ENCODE data around the gene GPANK1. TPM values are rescaled to one million over a fixed set of nuclear protein-coding genes. Genes with fewer than 3 reads are reported as not detected.

Gene GPANK1
- total RNA-seq, 1 experiment from 2014 or later = 29.1 TPM

DNA sequence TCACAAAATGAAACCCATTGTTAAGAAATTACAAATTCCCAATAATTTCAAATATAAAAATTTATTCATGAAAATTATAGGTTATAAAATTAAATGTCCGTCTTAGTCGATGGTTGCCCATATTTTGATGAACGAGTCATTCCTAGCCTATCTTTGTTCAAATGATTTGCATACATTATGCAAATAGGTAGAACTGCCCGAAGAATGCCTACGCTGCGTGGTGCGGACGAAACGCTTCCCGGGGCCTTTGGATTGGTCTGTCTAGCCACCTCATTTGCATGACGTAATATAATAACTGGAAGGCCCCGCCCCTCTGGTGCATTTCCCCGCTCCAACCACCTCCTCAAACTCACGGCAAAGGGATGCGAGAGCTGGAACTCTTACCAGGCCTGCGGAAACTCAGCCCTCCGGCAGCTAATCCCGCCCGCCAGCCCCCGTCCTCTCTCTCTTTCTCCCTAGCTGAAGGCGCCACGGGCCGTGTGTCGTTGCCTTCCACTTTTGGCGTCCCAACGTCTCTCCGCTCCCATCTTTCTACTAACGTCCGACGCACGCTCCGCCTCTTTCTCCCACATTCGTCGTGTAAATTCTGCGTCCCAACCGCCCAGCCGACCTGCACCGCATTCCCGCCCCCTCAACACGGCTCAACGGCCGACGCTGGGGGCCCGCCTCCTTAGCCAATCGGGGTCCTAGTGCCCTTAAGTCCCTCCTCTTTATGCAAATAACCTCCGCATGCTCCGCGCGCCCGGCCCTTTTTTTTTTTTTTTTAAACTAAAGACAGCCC, 44.8 kb downstream of the GPANK1 start (continued):
- TF ChIP-seq SMAD4 (CRISPR knock-in tag; IDR thresholded peaks at IDR 0.05) (no peak), HMGA2 (CRISPR knock-in tag; IDR thresholded peaks at IDR 0.05) (peak; percentile 46), NFYB (CRISPR knock-in tag; conservative IDR thresholded peaks at IDR 0.05; ENCODE audit: low read depth) (peak; percentile 37; the same call in 1 of the 2 replicates), SP1 (CRISPR knock-in tag; conservative IDR thresholded peaks at IDR 0.05) (peak; percentile 78; the same call in 1 of the 2 replicates), FOXK1 (CRISPR knock-in tag; IDR thresholded peaks at IDR 0.05) (0 out of 2 replicates have a peak, but pooled peaks have one; percentile 63), NFE2L1 (CRISPR knock-in tag; IDR thresholded peaks at IDR 0.05) (0 out of 2 replicates have a peak, but pooled peaks have one; percentile 10), TCF7 (CRISPR knock-in tag; IDR thresholded peaks at IDR 0.05; ENCODE audit: low read depth) (no peak), ZNF423 (CRISPR knock-in tag; IDR thresholded peaks at IDR 0.05) (no peak), GABPB1 (CRISPR knock-in tag; IDR thresholded peaks at IDR 0.05) (peak; percentile 63; the same call in 1 of the 2 replicates), EMX1 (CRISPR knock-in tag; IDR thresholded peaks at IDR 0.05) (no peak), ZNF416 (CRISPR knock-in tag; IDR thresholded peaks at IDR 0.05) (no peak), CREM (CRISPR knock-in tag; IDR thresholded peaks at IDR 0.05) (peak; percentile 84)
- TF ChIP-seq, protein P1, sequence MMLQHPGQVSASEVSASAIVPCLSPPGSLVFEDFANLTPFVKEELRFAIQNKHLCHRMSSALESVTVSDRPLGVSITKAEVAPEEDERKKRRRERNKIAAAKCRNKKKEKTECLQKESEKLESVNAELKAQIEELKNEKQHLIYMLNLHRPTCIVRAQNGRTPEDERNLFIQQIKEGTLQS (CRISPR knock-in tag; conservative IDR thresholded peaks at IDR 0.05) = no peak
- TF ChIP-seq, protein P2, sequence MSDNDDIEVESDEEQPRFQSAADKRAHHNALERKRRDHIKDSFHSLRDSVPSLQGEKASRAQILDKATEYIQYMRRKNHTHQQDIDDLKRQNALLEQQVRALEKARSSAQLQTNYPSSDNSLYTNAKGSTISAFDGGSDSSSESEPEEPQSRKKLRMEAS (CRISPR knock-in tag; IDR thresholded peaks at IDR 0.05) = peak; percentile 84
- TF ChIP-seq, protein P3, sequence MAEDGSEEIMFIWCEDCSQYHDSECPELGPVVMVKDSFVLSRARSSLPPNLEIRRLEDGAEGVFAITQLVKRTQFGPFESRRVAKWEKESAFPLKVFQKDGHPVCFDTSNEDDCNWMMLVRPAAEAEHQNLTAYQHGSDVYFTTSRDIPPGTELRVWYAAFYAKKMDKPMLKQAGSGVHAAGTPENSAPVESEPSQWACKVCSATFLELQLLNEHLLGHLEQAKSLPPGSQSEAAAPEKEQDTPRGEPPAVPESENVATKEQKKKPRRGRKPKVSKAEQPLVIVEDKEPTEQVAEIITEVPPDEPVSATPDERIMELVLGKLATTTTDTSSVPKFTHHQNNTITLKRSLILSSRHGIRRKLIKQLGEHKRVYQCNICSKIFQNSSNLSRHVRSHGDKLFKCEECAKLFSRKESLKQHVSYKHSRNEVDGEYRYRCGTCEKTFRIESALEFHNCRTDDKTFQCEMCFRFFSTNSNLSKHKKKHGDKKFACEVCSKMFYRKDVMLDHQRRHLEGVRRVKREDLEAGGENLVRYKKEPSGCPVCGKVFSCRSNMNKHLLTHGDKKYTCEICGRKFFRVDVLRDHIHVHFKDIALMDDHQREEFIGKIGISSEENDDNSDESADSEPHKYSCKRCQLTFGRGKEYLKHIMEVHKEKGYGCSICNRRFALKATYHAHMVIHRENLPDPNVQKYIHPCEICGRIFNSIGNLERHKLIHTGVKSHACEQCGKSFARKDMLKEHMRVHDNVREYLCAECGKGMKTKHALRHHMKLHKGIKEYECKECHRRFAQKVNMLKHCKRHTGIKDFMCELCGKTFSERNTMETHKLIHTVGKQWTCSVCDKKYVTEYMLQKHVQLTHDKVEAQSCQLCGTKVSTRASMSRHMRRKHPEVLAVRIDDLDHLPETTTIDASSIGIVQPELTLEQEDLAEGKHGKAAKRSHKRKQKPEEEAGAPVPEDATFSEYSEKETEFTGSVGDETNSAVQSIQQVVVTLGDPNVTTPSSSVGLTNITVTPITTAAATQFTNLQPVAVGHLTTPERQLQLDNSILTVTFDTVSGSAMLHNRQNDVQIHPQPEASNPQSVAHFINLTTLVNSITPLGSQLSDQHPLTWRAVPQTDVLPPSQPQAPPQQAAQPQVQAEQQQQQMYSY (CRISPR knock-in tag; IDR thresholded peaks at IDR 0.05) = no peak

DNA sequence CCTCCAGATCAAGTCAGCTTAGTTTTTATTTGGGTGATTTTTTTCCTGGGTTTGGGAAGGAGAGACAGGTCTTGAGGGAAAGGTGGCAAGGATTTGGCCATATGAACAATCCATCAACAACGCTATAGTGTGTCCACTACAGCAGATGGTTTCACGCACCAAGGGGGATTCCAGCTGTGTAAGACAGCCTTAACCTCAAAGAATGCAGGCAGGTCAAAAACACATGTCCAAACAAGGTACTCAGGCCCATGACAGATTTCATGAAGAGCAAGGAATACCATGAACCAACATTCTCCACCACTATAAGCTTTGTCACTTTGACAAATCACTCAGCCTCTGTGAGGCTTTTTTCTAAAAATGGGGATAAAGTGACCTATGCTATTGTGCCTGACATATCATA, 47.8 kb downstream of the GPANK1 start:
- H3K27ac Mint-ChIP-seq = peak overlapping the region; percentile 38; the same call in 1 of the 2 replicates
- TF ChIP-seq KAT7 (CRISPR knock-in tag; IDR thresholded peaks at IDR 0.05; ENCODE audit: borderline replicate concordance) = no peak
- TF ChIP-seq PRRX2 (CRISPR knock-in tag; IDR thresholded peaks at IDR 0.05) = no peak
- TF ChIP-seq, protein P4, sequence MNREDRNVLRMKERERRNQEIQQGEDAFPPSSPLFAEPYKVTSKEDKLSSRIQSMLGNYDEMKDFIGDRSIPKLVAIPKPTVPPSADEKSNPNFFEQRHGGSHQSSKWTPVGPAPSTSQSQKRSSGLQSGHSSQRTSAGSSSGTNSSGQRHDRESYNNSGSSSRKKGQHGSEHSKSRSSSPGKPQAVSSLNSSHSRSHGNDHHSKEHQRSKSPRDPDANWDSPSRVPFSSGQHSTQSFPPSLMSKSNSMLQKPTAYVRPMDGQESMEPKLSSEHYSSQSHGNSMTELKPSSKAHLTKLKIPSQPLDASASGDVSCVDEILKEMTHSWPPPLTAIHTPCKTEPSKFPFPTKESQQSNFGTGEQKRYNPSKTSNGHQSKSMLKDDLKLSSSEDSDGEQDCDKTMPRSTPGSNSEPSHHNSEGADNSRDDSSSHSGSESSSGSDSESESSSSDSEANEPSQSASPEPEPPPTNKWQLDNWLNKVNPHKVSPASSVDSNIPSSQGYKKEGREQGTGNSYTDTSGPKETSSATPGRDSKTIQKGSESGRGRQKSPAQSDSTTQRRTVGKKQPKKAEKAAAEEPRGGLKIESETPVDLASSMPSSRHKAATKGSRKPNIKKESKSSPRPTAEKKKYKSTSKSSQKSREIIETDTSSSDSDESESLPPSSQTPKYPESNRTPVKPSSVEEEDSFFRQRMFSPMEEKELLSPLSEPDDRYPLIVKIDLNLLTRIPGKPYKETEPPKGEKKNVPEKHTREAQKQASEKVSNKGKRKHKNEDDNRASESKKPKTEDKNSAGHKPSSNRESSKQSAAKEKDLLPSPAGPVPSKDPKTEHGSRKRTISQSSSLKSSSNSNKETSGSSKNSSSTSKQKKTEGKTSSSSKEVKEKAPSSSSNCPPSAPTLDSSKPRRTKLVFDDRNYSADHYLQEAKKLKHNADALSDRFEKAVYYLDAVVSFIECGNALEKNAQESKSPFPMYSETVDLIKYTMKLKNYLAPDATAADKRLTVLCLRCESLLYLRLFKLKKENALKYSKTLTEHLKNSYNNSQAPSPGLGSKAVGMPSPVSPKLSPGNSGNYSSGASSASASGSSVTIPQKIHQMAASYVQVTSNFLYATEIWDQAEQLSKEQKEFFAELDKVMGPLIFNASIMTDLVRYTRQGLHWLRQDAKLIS (CRISPR knock-in tag; IDR thresholded peaks at IDR 0.05; ENCODE audit: borderline replicate concordance) = no peak
- no peak for TF ChIP-seq SMAD3 (CRISPR knock-in tag; IDR thresholded peaks at IDR 0.05; ENCODE audit: borderline replicate concordance)
- no peak for TF ChIP-seq TCF7 (CRISPR knock-in tag; IDR thresholded peaks at IDR 0.05; ENCODE audit: low read depth)
- no peak for TF ChIP-seq EMX1 (CRISPR knock-in tag; IDR thresholded peaks at IDR 0.05)
- TF ChIP-seq, protein P5, sequence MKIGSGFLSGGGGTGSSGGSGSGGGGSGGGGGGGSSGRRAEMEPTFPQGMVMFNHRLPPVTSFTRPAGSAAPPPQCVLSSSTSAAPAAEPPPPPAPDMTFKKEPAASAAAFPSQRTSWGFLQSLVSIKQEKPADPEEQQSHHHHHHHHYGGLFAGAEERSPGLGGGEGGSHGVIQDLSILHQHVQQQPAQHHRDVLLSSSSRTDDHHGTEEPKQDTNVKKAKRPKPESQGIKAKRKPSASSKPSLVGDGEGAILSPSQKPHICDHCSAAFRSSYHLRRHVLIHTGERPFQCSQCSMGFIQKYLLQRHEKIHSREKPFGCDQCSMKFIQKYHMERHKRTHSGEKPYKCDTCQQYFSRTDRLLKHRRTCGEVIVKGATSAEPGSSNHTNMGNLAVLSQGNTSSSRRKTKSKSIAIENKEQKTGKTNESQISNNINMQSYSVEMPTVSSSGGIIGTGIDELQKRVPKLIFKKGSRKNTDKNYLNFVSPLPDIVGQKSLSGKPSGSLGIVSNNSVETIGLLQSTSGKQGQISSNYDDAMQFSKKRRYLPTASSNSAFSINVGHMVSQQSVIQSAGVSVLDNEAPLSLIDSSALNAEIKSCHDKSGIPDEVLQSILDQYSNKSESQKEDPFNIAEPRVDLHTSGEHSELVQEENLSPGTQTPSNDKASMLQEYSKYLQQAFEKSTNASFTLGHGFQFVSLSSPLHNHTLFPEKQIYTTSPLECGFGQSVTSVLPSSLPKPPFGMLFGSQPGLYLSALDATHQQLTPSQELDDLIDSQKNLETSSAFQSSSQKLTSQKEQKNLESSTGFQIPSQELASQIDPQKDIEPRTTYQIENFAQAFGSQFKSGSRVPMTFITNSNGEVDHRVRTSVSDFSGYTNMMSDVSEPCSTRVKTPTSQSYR (CRISPR knock-in tag; IDR thresholded peaks at IDR 0.05) = no peak
- H3K27me3 Mint-ChIP-seq (ENCODE audit: low read depth) = no peaks in the 10 kb centered on the region; the same call in 1 of the 2 replicates
- no peak for DNase-seq (ENCODE audit: low spot score)
- peaks cover 28% of the 10 kb centered on the region for H3K4me1 Mint-ChIP-seq
- peaks cover 8% of the 10 kb centered on the region for H3K36me3 Mint-ChIP-seq
- CTCF ChIA-PET = interaction anchor here (0.6 to 3.5 kb wide), 3 partner anchors 18 to 70 kb away, joined by 3 to 24 read pairs (median 15); partner anchors contain the start of genes ATP6V1G2 and NFKBIL1
- H3K9me3 Mint-ChIP-seq = no peaks in the 10 kb centered on the region
- no peak overlapping the region for H3K4me3 Mint-ChIP-seq
- no peak for ATAC-seq
- POLR2A ChIA-PET = no interaction called here

Data from WTC11 (cell line).